ENCODE data around the gene COL16A1.

The COL16A1 gene

GRCh38 chr1:31615414-31615813 lies 88.4 kb downstream of the COL16A1 start:
- H3K4me3 ChIP-seq (ENCODE audit: low read depth, low read length) = no peak overlapping the region
- TF ChIP-seq CTCF (IDR thresholded peaks at IDR 0.05; ENCODE audit: low read depth, low read length, missing control alignments) = no peak
- DNase-seq (ENCODE audit: low read depth) = no peak

DNA sequence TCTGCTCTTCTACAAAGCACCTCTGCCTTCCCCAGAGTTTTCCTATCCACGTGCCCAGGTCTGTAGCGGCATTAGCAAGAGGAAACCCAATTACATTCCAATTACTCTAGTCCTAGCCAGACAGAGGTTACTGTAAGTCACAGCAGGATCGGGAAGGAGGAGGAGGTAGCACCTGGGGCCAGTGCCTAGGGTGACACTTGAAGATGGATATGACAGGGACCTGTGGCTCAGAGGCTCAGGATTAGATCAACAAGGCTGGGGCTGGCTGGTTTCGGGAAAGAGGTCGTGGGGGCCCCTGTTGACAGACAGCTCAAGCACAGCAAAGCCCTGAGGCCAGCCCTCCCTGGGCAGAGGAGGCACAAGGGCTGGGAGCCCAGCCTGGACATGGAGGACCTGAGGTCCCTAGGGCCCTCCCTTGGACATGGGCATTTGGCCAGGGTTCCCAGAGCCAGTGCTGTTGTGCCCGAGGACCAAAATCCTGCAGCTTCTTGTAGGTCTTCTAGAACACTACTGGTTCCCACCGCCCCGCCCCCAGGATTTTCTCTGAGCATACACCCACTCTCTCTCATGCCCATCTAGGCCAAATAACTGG lies 89.3 kb downstream of the COL16A1 start:
- no peak for TF ChIP-seq CTCF (IDR thresholded peaks at IDR 0.05; ENCODE audit: low read depth, low read length, missing control alignments)
- DNase-seq (ENCODE audit: low read depth) = no peak
- no peak overlapping the region for H3K4me3 ChIP-seq (ENCODE audit: low read depth, low read length)

DNA sequence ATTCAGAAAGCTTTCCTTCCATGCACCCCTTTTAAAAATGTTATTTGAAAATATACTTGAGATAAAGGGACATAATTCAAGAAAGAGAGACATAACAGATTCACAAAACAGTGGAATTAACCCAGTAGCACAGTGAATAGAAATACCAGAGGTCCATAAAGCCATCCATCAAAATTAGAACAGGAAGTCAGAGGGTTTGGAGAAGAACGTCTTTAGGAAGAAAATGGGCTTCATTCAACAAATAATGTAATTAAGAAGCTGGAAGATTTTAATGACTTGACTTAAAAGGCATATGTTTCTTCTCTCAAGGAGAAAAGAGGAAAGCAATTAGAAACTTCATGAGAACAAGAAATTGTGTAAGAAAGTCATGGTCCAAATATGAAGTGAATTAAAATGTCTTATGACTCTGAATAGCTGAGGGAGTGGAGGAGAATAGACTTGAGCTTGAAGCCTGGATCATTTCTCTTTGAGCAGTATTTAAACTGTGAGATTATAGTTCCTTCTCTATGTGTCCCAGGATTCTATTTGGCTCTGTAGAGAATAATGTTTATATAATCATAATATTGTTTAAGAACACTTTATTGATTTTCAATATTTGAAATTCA lies 94.2 kb downstream of the COL16A1 start:
- DNase-seq (ENCODE audit: low read depth) = no peak
- TF ChIP-seq CTCF (IDR thresholded peaks at IDR 0.05; ENCODE audit: low read depth, low read length, missing control alignments) = no peak
- no peak overlapping the region for H3K4me3 ChIP-seq (ENCODE audit: low read depth, low read length)

DNA sequence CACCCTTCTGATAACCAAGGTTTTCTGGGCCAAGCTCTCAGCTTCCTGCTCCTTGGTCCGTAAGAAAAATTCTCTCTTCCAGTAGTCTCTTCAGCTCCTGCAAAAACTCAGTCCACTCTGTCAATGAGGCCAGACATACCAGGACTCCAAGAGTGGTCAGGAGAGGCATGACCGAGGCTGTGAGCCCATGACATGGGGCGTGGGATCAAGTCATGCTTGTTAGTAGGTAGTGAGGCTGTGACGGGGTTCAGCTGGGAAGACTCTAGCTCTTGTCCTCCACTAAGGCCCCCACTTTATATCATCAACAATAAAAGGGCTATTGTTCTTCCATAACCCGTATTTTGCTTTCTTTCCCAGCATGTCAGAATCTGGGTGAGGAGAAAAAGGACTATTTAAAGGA lies 96.5 kb downstream of the COL16A1 start:
- no peak overlapping the region for H3K4me3 ChIP-seq (ENCODE audit: low read depth, low read length)
- no peak for TF ChIP-seq CTCF (IDR thresholded peaks at IDR 0.05; ENCODE audit: low read depth, low read length, missing control alignments)
- DNase-seq (ENCODE audit: low read depth) = no peak

DNA sequence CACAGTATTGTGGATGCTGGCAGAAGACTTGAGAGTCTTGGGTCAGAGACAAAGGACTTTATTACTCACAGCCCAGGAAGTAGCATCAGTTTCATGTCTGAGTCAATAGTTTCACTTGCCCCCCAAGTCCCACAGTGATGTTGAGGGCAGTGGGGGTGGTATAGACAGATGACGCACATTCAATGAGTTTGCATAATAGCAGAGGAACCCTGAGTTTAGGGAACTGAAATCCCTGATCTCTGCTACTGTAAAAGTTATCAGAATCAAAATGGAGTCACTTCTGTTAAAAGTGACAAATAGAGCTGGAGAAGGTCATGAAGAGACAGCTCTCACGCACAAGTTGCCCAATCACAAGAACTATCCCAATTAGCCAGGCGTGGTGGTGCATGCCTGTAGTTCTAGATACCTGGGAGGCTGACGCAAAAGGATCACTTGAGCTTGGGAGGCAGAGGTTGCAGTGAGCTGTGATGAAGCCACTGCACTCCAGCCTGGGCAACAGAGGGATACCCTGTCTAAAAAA lies 97.8 kb downstream of the COL16A1 start:
- peak; percentile 93 for DNase-seq (ENCODE audit: low read depth)
- no peak for TF ChIP-seq CTCF (IDR thresholded peaks at IDR 0.05; ENCODE audit: low read depth, low read length, missing control alignments)
- no peak overlapping the region for H3K4me3 ChIP-seq (ENCODE audit: low read depth, low read length)
